OCI-LY1 (cell line): Measurements from ENCODE around the gene TTC23L.
"Not testable (repeated sequence)": the region's sequence is repeated elsewhere in the genome, so short reads cannot be mapped to it uniquely, and the experiment has no call there.

Experiments
- H2AFZ ChIP-seq: fragments of 200-600 bp; sonication (generic), shearing (Covaris generic); 2 replicates; pipeline ENCODE4 v1.6.0; 2014; ENCODE audit warnings: antibody characterized with exemption, mild to moderate bottlenecking, low read length
- H3F3A ChIP-seq: fragments of 200-600 bp; sonication (generic), shearing (Covaris generic); 2 replicates; pipeline ENCODE4 v1.6.0; 2014; ENCODE audit warnings: mild to moderate bottlenecking, antibody characterized with exemption, low read length, moderate library complexity; ENCODE audit not compliant: insufficient read depth
- H3K27ac ChIP-seq: fragments of 200-600 bp; sonication (generic); 2 replicates; pipeline ENCODE4 v1.5.1; 2014; ENCODE audit warnings: low read length, mixed run types, mild to moderate bottlenecking, low read depth; ENCODE audit not compliant: poor library complexity, severe bottlenecking
- H3K27me3 ChIP-seq: fragments of 200-600 bp; sonication (generic); 2 replicates; pipeline ENCODE4 v1.6.0; 2014; ENCODE audit warnings: antibody characterized with exemption, mild to moderate bottlenecking, low read length, moderate library complexity; ENCODE audit not compliant: insufficient read depth
- H3K36me3 ChIP-seq: fragments of 200-600 bp; sonication (generic); 2 replicates; pipeline ENCODE4 v1.6.1; 2014; ENCODE audit warnings: mild to moderate bottlenecking, antibody characterized with exemption, low read length, moderate library complexity, mixed read lengths; ENCODE audit not compliant: insufficient read depth
- H3K4me1 ChIP-seq: fragments of 200-600 bp; sonication (generic); 2 replicates; pipeline ENCODE4 v1.5.1; 2014; ENCODE audit warnings: mild to moderate bottlenecking, low read length, moderate library complexity; ENCODE audit not compliant: insufficient read depth, severe bottlenecking
- H3K4me2 ChIP-seq: fragments of 200-600 bp; sonication (generic), shearing (Covaris generic); 2 replicates; pipeline ENCODE4 v1.6.1; 2014; ENCODE audit warnings: low read length
- H3K4me3 ChIP-seq: fragments of 200-600 bp; sonication (generic); 2 replicates; pipeline ENCODE4 v1.5.1; 2014; ENCODE audit warnings: low read length, low read depth, mild to moderate bottlenecking, mixed read lengths; ENCODE audit not compliant: poor library complexity, severe bottlenecking
- H3K79me2 ChIP-seq: fragments of 200-600 bp; shearing (Covaris generic); 2 replicates; pipeline ENCODE4 v1.6.1; 2016; ENCODE audit warnings: mixed run types, low read length, mixed read lengths; ENCODE audit not compliant: insufficient read depth
- H3K9ac ChIP-seq: fragments of 200-600 bp; sonication (generic), shearing (Covaris generic); 2 replicates; pipeline ENCODE4 v1.6.1; 2014; ENCODE audit warnings: mild to moderate bottlenecking, low read length, mixed read lengths
- H3K9me2 ChIP-seq: fragments of 200-600 bp; sonication (generic), shearing (Covaris generic); 2 replicates; pipeline ENCODE4 v1.6.1; 2014; ENCODE audit warnings: low read depth, mild to moderate bottlenecking, low read length, mixed read lengths
- H3K9me3 ChIP-seq: fragments of 200-600 bp; shearing (Covaris generic); 2 replicates; pipeline ENCODE4 v1.6.1; 2014; ENCODE audit warnings: low read length, mixed read lengths
- H4K20me1 ChIP-seq: fragments of 200-600 bp; sonication (generic), shearing (Covaris generic); 2 replicates; pipeline ENCODE4 v1.6.0; 2016; ENCODE audit warnings: mild to moderate bottlenecking, low read length; ENCODE audit not compliant: insufficient read depth
- CTCF ChIP-seq: fragments of 200-600 bp; sonication (generic), shearing (Covaris generic); IDR thresholded peaks from 2 replicates; pipeline ENCODE4 v1.5.1; 2017; ENCODE audit warnings: mild to moderate bottlenecking, antibody characterized with exemption, low read length, moderate library complexity, mixed read lengths
- EZH2 ChIP-seq: fragments of 200-600 bp; sonication (generic), shearing (Covaris generic); IDR thresholded peaks from 2 replicates; pipeline ENCODE4 v1.8.0; 2017; ENCODE audit warnings: borderline replicate concordance, mixed run types, mild to moderate bottlenecking, antibody characterized with exemption, low read length, moderate library complexity, mixed read lengths

Gene TTC23L

GRCh38 chr5:34827588-34828506 is 11.1 kb upstream of the TTC23L start:
- H3K4me1 ChIP-seq = no peaks in the 10 kb centered on the region
- no peaks in the 10 kb centered on the region for H4K20me1 ChIP-seq
- H3K9me3 ChIP-seq = no peaks in the 10 kb centered on the region
- no peak overlapping the region for H2AFZ ChIP-seq
- H3F3A ChIP-seq = no peaks in the 10 kb centered on the region
- H3K4me2 ChIP-seq = no peak overlapping the region
- no peaks in the 10 kb centered on the region for H3K36me3 ChIP-seq
- no peaks in the 10 kb centered on the region for H3K79me2 ChIP-seq
- H3K27me3 ChIP-seq = peaks cover 5% of the 10 kb centered on the region; the same call in 1 of the 2 replicates
- H3K27ac ChIP-seq = no peak overlapping the region
- H3K4me3 ChIP-seq = no peak overlapping the region
- no peak overlapping the region for H3K9ac ChIP-seq
- no peaks in the 10 kb centered on the region for H3K9me2 ChIP-seq
- no peak for TF ChIP-seq CTCF
- TF ChIP-seq EZH2 = no peak

GRCh38 chr5:34830827-34831226 is 8.1 kb upstream of the TTC23L start:
- H3K9me2 ChIP-seq, H4K20me1 ChIP-seq, H3F3A ChIP-seq, H3K4me1 ChIP-seq, H3K79me2 ChIP-seq, H3K9me3 ChIP-seq, H3K27me3 ChIP-seq, H3K36me3 ChIP-seq, H2AFZ ChIP-seq, H3K4me3 ChIP-seq, H3K4me2 ChIP-seq, H3K9ac ChIP-seq, H3K27ac ChIP-seq: not testable (repeated sequence)

GRCh38 chr5:34831303-34831702 is 7.7 kb upstream of the TTC23L start:
- Histone ChIP-seq H3K79me2 (no peaks in the 10 kb centered on the region), H3K9me3 (no peaks in the 10 kb centered on the region), H3F3A (no peaks in the 10 kb centered on the region), H3K9me2 (no peaks in the 10 kb centered on the region), H4K20me1 (no peaks in the 10 kb centered on the region), H3K9ac (no peak overlapping the region), H3K27me3 (peaks cover 5% of the 10 kb centered on the region; the same call in 1 of the 2 replicates), H3K4me2 (no peak overlapping the region), H3K36me3 (no peaks in the 10 kb centered on the region), H3K4me1 (no peaks in the 10 kb centered on the region), H3K4me3 (no peak overlapping the region), H3K27ac (no peak overlapping the region), H2AFZ (no peak overlapping the region)
- TF ChIP-seq EZH2 (no peak), CTCF (no peak)

DNA sequence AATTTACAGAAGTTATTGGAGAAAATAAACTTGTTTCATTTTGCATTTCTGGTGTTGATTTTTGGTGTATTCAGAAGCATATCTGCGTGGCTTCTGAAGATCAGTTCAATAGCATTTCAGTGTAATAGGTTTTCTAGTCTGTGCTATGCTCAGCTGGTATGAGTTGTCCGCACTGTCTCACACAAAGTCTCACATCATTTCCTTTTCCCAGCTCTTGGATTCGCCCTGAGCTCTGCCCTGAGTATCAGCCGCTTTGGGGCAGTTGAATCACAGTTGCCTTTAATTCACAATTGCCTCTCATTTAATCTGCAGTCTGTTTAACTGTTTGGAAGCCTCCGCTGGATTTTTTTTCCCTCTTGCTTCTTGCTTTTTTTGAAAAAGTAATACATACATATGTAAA is 6.4 kb upstream of the TTC23L start:
- Histone ChIP-seq H2AFZ (no peak overlapping the region), H3K4me1 (no peaks in the 10 kb centered on the region), H3K9me2 (no peaks in the 10 kb centered on the region), H3K4me2 (no peak overlapping the region), H3K27ac (no peak overlapping the region), H3K36me3 (no peaks in the 10 kb centered on the region), H3K79me2 (no peaks in the 10 kb centered on the region), H3K9me3 (no peaks in the 10 kb centered on the region), H3K27me3 (peaks cover 4% of the 10 kb centered on the region; the same call in 1 of the 2 replicates), H3K9ac (no peak overlapping the region), H4K20me1 (no peaks in the 10 kb centered on the region), H3F3A (no peaks in the 10 kb centered on the region), H3K4me3 (no peak overlapping the region)
- TF ChIP-seq CTCF (no peak), EZH2 (no peak)
